ENCODE measurements around the gene ALDH1A2. TPM values are rescaled to one million over a fixed set of nuclear protein-coding genes. Genes with fewer than 3 reads are reported as not detected.
"Not testable (repeated sequence)": the region's sequence is repeated elsewhere in the genome, so short reads cannot be mapped to it uniquely, and the experiment has no call there.

The ALDH1A2 gene
- total RNA-seq, 1 donor = 2.1 TPM

GRCh38 chr15:58002338-58003126 is 63.0 kb downstream of the ALDH1A2 start:
- TF ChIP-seq, protein P1, sequence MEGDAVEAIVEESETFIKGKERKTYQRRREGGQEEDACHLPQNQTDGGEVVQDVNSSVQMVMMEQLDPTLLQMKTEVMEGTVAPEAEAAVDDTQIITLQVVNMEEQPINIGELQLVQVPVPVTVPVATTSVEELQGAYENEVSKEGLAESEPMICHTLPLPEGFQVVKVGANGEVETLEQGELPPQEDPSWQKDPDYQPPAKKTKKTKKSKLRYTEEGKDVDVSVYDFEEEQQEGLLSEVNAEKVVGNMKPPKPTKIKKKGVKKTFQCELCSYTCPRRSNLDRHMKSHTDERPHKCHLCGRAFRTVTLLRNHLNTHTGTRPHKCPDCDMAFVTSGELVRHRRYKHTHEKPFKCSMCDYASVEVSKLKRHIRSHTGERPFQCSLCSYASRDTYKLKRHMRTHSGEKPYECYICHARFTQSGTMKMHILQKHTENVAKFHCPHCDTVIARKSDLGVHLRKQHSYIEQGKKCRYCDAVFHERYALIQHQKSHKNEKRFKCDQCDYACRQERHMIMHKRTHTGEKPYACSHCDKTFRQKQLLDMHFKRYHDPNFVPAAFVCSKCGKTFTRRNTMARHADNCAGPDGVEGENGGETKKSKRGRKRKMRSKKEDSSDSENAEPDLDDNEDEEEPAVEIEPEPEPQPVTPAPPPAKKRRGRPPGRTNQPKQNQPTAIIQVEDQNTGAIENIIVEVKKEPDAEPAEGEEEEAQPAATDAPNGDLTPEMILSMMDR (IDR thresholded peaks at IDR 0.05; ENCODE audit: insufficient read depth, low read length) = no peak
- DNase-seq (ENCODE audit: low read depth) = no peak
- H3K4me3 ChIP-seq (ENCODE audit: low read depth, low read length) = no peak overlapping the region

GRCh38 chr15:57999699-58000098 is 65.8 kb downstream of the ALDH1A2 start:
- not testable (repeated sequence) for H3K4me3 ChIP-seq (ENCODE audit: low read depth, low read length); DNase-seq (ENCODE audit: low read depth)

DNA sequence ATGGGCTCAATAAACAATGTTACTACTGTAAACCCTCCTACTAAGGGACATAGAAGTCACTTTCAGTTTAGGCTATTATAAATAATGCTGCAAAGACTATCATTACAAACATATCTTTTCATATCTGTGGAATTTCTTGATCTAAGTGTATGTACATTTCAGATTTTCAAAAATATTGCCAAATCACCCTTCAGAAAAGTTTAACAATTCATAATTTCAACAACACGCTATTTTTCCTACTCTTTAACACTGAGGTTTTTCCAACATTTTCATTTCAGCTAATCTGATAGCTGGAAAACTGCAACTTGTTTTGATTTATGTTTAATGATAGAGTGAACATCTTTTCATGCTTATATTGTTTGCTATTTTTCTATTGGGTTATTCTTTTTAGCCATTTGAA is 69.0 kb downstream of the ALDH1A2 start:
- no peak for DNase-seq (ENCODE audit: low read depth)
- TF ChIP-seq, protein P1 (IDR thresholded peaks at IDR 0.05; ENCODE audit: insufficient read depth, low read length) = no peak
- H3K4me3 ChIP-seq (ENCODE audit: low read depth, low read length) = no peak overlapping the region

DNA sequence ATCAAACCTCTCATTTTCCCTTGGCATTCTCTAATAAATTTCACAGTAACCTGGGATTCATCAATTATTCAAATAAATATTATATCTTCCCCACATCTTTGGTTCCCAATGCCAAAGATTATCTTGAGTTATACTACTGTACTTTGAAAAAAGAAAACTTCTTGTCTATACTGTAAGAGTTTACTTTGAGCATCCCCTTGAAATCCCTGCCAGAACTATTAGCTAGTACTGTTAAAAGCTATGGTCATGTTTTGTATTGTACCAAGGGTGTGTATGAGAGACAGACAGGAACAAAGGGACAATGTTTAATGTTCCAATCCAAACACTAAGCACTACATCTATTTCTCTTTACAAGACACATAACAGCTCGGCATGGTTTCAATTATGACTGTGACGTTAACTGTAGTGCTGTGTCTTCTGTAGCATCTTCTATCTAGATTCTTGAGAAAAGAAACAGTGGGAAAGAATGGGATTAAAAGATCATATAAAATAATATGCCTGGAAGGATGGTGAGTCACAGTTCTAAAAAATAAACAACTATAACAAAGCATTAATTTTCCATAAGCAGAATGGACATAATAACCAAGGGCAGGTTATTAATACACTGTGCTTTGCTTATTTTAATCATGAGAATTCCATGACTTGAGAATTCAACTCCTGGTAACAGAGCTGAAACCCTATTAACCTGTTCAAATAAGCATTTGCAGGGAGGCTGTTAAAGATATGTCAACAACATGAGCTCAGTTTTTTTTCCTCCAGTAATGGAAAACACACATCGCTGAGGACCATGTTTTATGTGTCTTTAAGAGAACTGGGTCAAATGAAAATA is 71.1 kb downstream of the ALDH1A2 start:
- no peak for DNase-seq (ENCODE audit: low read depth)
- TF ChIP-seq, protein P1 (IDR thresholded peaks at IDR 0.05; ENCODE audit: insufficient read depth, low read length) = no peak
- no peak overlapping the region for H3K4me3 ChIP-seq (ENCODE audit: low read depth, low read length)

- no peak for DNase-seq (ENCODE audit: low read depth)
- no peak overlapping the region for H3K4me3 ChIP-seq (ENCODE audit: low read depth, low read length)
- TF ChIP-seq, protein P1 (IDR thresholded peaks at IDR 0.05; ENCODE audit: insufficient read depth, low read length) = no peak
These were observed 71.9 kb downstream of the ALDH1A2 start for GRCh38 chr15:57993409-57994145.

DNA sequence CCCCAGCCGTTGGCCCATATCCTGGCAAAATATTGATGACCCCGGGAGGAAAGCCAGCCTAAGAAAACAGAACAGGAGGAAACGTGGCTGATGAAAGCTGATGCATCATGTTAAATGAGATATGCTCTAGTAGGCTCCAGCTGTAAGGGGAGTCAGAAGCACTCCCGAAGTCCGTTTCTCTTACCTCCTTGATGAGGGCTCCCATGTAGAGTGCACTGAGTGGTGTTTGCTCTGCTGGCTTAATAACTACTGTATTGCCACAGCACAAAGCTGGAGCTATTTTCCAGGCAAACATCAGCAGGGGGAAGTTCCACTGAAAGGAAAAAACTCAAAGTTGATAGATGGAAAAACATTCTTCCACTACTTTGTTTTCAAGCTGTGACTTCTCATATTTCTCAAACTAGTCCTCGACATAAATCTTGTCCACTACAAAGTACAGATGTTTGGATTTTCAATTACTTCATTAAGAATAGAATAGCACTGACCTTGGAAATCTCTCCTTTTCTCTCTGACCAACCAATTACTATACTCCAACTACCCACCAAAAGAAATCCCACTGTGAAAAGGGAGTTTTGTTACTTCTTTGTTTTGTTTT is 72.7 kb downstream of the ALDH1A2 start:
- H3K4me3 ChIP-seq (ENCODE audit: low read depth, low read length) = no peak overlapping the region
- DNase-seq (ENCODE audit: low read depth) = no peak
- TF ChIP-seq, protein P1 (IDR thresholded peaks at IDR 0.05; ENCODE audit: insufficient read depth, low read length) = no peak

Data from fibroblast of the aortic adventitia (primary cell).